H1 (cell line): ENCODE measurements around the gene TM9SF1. TPM values are rescaled to one million over a fixed set of nuclear protein-coding genes. Genes with fewer than 3 reads are reported as not detected.

ENCODE experiments used
- ATF2 ChIP-seq: IDR thresholded peaks from 2 replicates; pipeline ENCODE4 v1.6.1; 2012; ENCODE audit warnings: low read length, inconsistent platforms
- CBX8 ChIP-seq: fragments of 300-800, 300-1000 bp; sonication (generic); IDR thresholded peaks from 2 replicates; pipeline ENCODE4 v1.7.1; 2016; ENCODE audit warnings: low read depth, low read length, borderline replicate concordance
- E2F6 ChIP-seq: IDR thresholded peaks from 2 replicates; pipeline ENCODE4 v1.6.1; 2012; ENCODE audit warnings: inconsistent platforms
- EGR1 ChIP-seq: IDR thresholded peaks from 2 replicates; pipeline ENCODE4 v1.6.1; 2011; ENCODE audit warnings: low read depth, low read length, borderline replicate concordance
- HDAC2 ChIP-seq, 2 experiments: fragments of 300-600 bp in 1 of 2; sonication (generic) in 1 of 2; IDR thresholded peaks; 2 replicates each; pipeline ENCODE4 v1.6.1; 2011 to 2012; ENCODE audit warnings: low read depth in 2 of 2, low read length in 2 of 2, mild to moderate bottlenecking in 2 of 2, moderate library complexity in 2 of 2, borderline replicate concordance in 1 of 2, inconsistent platforms in 1 of 2
- HDAC6 ChIP-seq: IDR thresholded peaks from one replicate; pipeline ENCODE4 v1.7.1; 2012; ENCODE audit warnings: low read depth, mild to moderate bottlenecking, inconsistent platforms, low read length, moderate library complexity
- KDM4A ChIP-seq: IDR thresholded peaks from one replicate; pipeline ENCODE4 v1.7.1; 2012; ENCODE audit warnings: low read depth, mild to moderate bottlenecking, moderate library complexity, low read length, inconsistent platforms; ENCODE audit not compliant: severe bottlenecking
- PHF8 ChIP-seq: fragments of 200-600 bp; sonication (generic); conservative IDR thresholded peaks from 2 replicates; pipeline ENCODE4 v1.7.1; 2012; ENCODE audit warnings: low read depth, mild to moderate bottlenecking, inconsistent platforms, low read length, moderate library complexity
- POLR2A ChIP-seq, 2 experiments: IDR thresholded peaks; 1 replicate in 1 of 2; 2 replicates in 1 of 2; pipeline ENCODE4 v1.6.1; 2011; ENCODE audit warnings: low read depth in 2 of 2, low read length in 2 of 2, mild to moderate bottlenecking in 2 of 2; ENCODE audit errors: control extremely low read depth in 1 of 2
- RAD21 ChIP-seq, 2 experiments: IDR thresholded peaks in 1 of 2; conservative IDR thresholded peaks in 1 of 2; 2 replicates each; pipeline ENCODE4 v1.6.1; 2011; ENCODE audit warnings: low read depth in 2 of 2, low read length in 2 of 2, improper control_type of control experiment in 1 of 2, inconsistent platforms in 1 of 2, mild to moderate bottlenecking in 1 of 2, moderate library complexity in 1 of 2
- RFX5 ChIP-seq: IDR thresholded peaks from 2 replicates; pipeline ENCODE4 v1.6.1; 2011; ENCODE audit warnings: low read depth, low read length, improper control_type of control experiment, borderline replicate concordance
- RNF2 ChIP-seq: fragments of 200-900, 300-1000 bp; sonication (generic); IDR thresholded peaks from 2 replicates; pipeline ENCODE4 v1.7.1; 2016; ENCODE audit warnings: borderline replicate concordance, low read depth, mild to moderate bottlenecking, antibody characterized with exemption, low read length; ENCODE audit not compliant: poor library complexity, severe bottlenecking; ENCODE audit errors: missing control alignments
- SIX5 ChIP-seq: IDR thresholded peaks from 2 replicates; pipeline ENCODE4 v1.6.1; 2011; ENCODE audit warnings: mild to moderate bottlenecking, low read depth, low read length
- SP2 ChIP-seq: IDR thresholded peaks from 2 replicates; pipeline ENCODE4 v1.6.1; 2012; ENCODE audit warnings: mild to moderate bottlenecking, low read length, inconsistent platforms
- SP4 ChIP-seq: IDR thresholded peaks from 2 replicates; pipeline ENCODE4 v1.6.1; 2012; ENCODE audit warnings: low read length, inconsistent platforms
- TCF12 ChIP-seq: IDR thresholded peaks from 2 replicates; pipeline ENCODE4 v1.6.1; 2011; ENCODE audit warnings: low read depth, mild to moderate bottlenecking, low read length
- TEAD4 ChIP-seq: IDR thresholded peaks from 2 replicates; pipeline ENCODE4 v1.6.1; 2012; ENCODE audit warnings: low read depth, low read length, inconsistent platforms, mixed read lengths
- USF2 ChIP-seq: IDR thresholded peaks from 2 replicates; pipeline ENCODE4 v1.6.1; 2011; ENCODE audit warnings: low read length, improper control_type of control experiment
- ZNF274 ChIP-seq: IDR thresholded peaks from 2 replicates; pipeline ENCODE4 v1.7.0; 2012; ENCODE audit warnings: low read length, borderline replicate concordance; ENCODE audit errors: extremely low read depth
- polyA plus RNA-seq, 7 experiments: library from polyadenylated mRNA; depleted of rRNA in 3 of 7; stranded (reverse) in 5 of 7; unstranded in 2 of 7; fragments of >200 nt in 5 of 7; fragments of 200-250 nt in 2 of 7; gene quantifications; 1 replicate in 5 of 7; 2 replicates in 1 of 7; 4 replicates in 1 of 7; pipeline versions ENCODE4 v1.2.1 to v1.2.3, GENCODE V29; 2011 to 2013; ENCODE audit warnings: missing spikeins in 2 of 7, mixed read lengths in 2 of 7
- total RNA-seq: library from RNA; stranded (reverse); fragmentation: NEBNext Ultra II Directional; extraction: Animal tissue kit (Norgen Biotek cat#: 25700); gene quantifications from 2 replicates; pipeline ENCODE4 v1.2.1, GENCODE V29; 2021

TM9SF1 gene
- total and polyA plus RNA-seq, 2 of the 8 experiments (the other 6 are each of a cell fraction or from before 2014, with no cell fraction given): 22.2 to 29.2 TPM

GRCh38 chr14:24141097-24141880, 54.0 kb downstream of the TM9SF1 start, which contains the start of gene EMC9 (continued):
- TF ChIP-seq USF2: peak; percentile 76
- TF ChIP-seq CBX8: no peak
- TF ChIP-seq TEAD4: no peak
- peak; percentile 50 for TF ChIP-seq KDM4A
- TF ChIP-seq SP4: peak; percentile 74; the same call in 1 of the 2 replicates
- no peak for TF ChIP-seq HDAC6
- TF ChIP-seq PHF8: peak; percentile 84
- TF ChIP-seq ATF2: peak; percentile 95
- peak; percentile 81 to 84 for TF ChIP-seq POLR2A (IDR thresholded peaks at IDR 0.05; ENCODE audit: control extremely low read depth in 1 of 2, low read depth in 2 of 2, low read length in 2 of 2)
- peak; percentile 75; the same call in 1 of the 2 replicates for TF ChIP-seq EGR1
- TF ChIP-seq SP2: peak; percentile 52; the same call in 1 of the 2 replicates
- 0 out of 2 replicates have a peak, but pooled peaks have one; percentile 41 for TF ChIP-seq E2F6
- peak; percentile 69; the same call in 1 of the 2 replicates for TF ChIP-seq RFX5
- no peak for TF ChIP-seq RAD21 (IDR thresholded peaks at IDR 0.05 in 1 of 2, conservative IDR thresholded peaks at IDR 0.05 in 1 of 2; ENCODE audit: low read depth in 2 of 2, low read length in 2 of 2)
- TF ChIP-seq HDAC2 (IDR thresholded peaks at IDR 0.05; ENCODE audit: borderline replicate concordance in 1 of 2, low read depth in 2 of 2, low read length in 2 of 2): no peak; a peak in 1 of 4 replicates
- no peak for TF ChIP-seq ZNF274
- TF ChIP-seq RNF2: no peak
- no peak for TF ChIP-seq SIX5
- 0 out of 2 replicates have a peak, but pooled peaks have one; percentile 4 for TF ChIP-seq TCF12
